ENCODE measurements around the gene PRLR. TPM values are rescaled to one million over a fixed set of nuclear protein-coding genes. Genes with fewer than 3 reads are reported as not detected.
A peak's percentile ranks its signal among the peaks of the same experiment; 100 is the strongest.

PRLR gene
- total and polyA plus RNA-seq, 10 of the 15 experiments (the other 5 are each of a cell fraction or from before 2014, with no cell fraction given), result 0.03 to 8.1 (median 0.20) TPM

DNA sequence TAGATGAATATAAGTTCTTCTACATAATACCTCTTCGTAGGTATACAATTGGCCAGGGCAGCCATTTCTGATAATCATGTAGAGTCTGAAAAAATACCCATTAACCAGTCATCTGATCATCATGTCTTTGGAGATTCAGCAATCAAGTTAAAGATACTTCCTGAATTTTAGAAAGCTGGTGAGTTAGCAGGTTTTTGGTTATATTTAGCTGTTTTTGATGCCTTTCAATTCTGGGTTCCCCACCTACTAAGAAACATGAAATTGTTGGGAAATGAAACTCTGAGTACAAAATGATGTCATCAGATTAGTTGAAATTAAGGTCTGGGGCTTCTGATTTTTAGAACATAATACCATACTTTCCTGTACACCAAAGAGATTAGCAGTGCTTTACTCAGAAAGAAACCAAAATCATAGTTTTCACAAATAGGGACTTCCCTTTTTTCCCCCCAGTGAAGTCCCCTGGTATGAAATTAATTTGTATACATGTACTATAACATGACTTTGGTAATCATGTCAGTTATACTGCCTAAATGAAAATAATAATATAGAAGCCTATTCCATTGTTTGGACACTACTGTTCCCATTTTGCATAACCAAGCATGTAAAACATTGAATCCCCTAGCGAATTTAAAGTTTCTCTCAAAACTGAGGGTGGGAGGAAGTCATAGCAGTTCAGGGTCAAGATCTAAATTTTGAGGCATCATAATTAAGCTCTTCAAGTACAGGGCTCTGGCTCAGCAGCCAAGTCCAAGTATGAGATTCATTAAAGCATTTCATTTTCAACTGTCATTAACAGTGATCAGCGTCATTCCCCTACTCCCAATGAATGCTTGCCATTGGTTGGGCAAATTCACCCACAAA, 17.9 kb downstream of the PRLR start (continued):
- TF ChIP-seq, protein P1, sequence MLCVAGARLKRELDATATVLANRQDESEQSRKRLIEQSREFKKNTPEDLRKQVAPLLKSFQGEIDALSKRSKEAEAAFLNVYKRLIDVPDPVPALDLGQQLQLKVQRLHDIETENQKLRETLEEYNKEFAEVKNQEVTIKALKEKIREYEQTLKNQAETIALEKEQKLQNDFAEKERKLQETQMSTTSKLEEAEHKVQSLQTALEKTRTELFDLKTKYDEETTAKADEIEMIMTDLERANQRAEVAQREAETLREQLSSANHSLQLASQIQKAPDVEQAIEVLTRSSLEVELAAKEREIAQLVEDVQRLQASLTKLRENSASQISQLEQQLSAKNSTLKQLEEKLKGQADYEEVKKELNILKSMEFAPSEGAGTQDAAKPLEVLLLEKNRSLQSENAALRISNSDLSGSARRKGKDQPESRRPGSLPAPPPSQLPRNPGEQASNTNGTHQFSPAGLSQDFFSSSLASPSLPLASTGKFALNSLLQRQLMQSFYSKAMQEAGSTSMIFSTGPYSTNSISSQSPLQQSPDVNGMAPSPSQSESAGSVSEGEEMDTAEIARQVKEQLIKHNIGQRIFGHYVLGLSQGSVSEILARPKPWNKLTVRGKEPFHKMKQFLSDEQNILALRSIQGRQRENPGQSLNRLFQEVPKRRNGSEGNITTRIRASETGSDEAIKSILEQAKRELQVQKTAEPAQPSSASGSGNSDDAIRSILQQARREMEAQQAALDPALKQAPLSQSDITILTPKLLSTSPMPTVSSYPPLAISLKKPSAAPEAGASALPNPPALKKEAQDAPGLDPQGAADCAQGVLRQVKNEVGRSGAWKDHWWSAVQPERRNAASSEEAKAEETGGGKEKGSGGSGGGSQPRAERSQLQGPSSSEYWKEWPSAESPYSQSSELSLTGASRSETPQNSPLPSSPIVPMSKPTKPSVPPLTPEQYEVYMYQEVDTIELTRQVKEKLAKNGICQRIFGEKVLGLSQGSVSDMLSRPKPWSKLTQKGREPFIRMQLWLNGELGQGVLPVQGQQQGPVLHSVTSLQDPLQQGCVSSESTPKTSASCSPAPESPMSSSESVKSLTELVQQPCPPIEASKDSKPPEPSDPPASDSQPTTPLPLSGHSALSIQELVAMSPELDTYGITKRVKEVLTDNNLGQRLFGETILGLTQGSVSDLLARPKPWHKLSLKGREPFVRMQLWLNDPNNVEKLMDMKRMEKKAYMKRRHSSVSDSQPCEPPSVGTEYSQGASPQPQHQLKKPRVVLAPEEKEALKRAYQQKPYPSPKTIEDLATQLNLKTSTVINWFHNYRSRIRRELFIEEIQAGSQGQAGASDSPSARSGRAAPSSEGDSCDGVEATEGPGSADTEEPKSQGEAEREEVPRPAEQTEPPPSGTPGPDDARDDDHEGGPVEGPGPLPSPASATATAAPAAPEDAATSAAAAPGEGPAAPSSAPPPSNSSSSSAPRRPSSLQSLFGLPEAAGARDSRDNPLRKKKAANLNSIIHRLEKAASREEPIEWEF (IDR thresholded peaks at IDR 0.05; ENCODE audit: insufficient replicate concordance, low read depth, low read length), result peak; percentile 31
- no peak for TF ChIP-seq POLR2AphosphoS2 (IDR thresholded peaks at IDR 0.05; ENCODE audit: low read depth, low read length)
- 0 out of 2 replicates have a peak, but pooled peaks have one; percentile 12 for TF ChIP-seq IRF4 (IDR thresholded peaks at IDR 0.05; ENCODE audit: low read depth, low read length)
- TF ChIP-seq NBN (IDR thresholded peaks at IDR 0.05), result 0 out of 2 replicates have a peak, but pooled peaks have one; percentile 40
- TF ChIP-seq, protein P2, sequence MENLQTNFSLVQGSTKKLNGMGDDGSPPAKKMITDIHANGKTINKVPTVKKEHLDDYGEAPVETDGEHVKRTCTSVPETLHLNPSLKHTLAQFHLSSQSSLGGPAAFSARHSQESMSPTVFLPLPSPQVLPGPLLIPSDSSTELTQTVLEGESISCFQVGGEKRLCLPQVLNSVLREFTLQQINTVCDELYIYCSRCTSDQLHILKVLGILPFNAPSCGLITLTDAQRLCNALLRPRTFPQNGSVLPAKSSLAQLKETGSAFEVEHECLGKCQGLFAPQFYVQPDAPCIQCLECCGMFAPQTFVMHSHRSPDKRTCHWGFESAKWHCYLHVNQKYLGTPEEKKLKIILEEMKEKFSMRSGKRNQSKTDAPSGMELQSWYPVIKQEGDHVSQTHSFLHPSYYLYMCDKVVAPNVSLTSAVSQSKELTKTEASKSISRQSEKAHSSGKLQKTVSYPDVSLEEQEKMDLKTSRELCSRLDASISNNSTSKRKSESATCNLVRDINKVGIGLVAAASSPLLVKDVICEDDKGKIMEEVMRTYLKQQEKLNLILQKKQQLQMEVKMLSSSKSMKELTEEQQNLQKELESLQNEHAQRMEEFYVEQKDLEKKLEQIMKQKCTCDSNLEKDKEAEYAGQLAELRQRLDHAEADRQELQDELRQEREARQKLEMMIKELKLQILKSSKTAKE (IDR thresholded peaks at IDR 0.05; ENCODE audit: low read depth, poor library complexity, severe bottlenecking), result peak; percentile 67
- TF ChIP-seq, protein P3, sequence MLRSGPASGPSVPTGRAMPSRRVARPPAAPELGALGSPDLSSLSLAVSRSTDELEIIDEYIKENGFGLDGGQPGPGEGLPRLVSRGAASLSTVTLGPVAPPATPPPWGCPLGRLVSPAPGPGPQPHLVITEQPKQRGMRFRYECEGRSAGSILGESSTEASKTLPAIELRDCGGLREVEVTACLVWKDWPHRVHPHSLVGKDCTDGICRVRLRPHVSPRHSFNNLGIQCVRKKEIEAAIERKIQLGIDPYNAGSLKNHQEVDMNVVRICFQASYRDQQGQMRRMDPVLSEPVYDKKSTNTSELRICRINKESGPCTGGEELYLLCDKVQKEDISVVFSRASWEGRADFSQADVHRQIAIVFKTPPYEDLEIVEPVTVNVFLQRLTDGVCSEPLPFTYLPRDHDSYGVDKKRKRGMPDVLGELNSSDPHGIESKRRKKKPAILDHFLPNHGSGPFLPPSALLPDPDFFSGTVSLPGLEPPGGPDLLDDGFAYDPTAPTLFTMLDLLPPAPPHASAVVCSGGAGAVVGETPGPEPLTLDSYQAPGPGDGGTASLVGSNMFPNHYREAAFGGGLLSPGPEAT (IDR thresholded peaks at IDR 0.05; ENCODE audit: low read depth), result peak; percentile 92
- peak; percentile 92 for TF ChIP-seq MTA2 (IDR thresholded peaks at IDR 0.05; ENCODE audit: low read depth)
- no peak for TF ChIP-seq WRNIP1 (IDR thresholded peaks at IDR 0.05; ENCODE audit: borderline replicate concordance, low read depth, low read length)
- TF ChIP-seq POU2F2 (IDR thresholded peaks at IDR 0.05; ENCODE audit: borderline replicate concordance, low read depth, low read length), result no peak
- TF ChIP-seq JUND (IDR thresholded peaks at IDR 0.05; ENCODE audit: low read depth, low read length), result peak; percentile 73
- no peak for TF ChIP-seq KDM1A (IDR thresholded peaks at IDR 0.05; ENCODE audit: borderline replicate concordance)
- TF ChIP-seq, protein P4, sequence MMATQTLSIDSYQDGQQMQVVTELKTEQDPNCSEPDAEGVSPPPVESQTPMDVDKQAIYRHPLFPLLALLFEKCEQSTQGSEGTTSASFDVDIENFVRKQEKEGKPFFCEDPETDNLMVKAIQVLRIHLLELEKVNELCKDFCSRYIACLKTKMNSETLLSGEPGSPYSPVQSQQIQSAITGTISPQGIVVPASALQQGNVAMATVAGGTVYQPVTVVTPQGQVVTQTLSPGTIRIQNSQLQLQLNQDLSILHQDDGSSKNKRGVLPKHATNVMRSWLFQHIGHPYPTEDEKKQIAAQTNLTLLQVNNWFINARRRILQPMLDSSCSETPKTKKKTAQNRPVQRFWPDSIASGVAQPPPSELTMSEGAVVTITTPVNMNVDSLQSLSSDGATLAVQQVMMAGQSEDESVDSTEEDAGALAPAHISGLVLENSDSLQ (IDR thresholded peaks at IDR 0.05), result 0 out of 2 replicates have a peak, but pooled peaks have one; percentile 9
- TF ChIP-seq, protein P5, sequence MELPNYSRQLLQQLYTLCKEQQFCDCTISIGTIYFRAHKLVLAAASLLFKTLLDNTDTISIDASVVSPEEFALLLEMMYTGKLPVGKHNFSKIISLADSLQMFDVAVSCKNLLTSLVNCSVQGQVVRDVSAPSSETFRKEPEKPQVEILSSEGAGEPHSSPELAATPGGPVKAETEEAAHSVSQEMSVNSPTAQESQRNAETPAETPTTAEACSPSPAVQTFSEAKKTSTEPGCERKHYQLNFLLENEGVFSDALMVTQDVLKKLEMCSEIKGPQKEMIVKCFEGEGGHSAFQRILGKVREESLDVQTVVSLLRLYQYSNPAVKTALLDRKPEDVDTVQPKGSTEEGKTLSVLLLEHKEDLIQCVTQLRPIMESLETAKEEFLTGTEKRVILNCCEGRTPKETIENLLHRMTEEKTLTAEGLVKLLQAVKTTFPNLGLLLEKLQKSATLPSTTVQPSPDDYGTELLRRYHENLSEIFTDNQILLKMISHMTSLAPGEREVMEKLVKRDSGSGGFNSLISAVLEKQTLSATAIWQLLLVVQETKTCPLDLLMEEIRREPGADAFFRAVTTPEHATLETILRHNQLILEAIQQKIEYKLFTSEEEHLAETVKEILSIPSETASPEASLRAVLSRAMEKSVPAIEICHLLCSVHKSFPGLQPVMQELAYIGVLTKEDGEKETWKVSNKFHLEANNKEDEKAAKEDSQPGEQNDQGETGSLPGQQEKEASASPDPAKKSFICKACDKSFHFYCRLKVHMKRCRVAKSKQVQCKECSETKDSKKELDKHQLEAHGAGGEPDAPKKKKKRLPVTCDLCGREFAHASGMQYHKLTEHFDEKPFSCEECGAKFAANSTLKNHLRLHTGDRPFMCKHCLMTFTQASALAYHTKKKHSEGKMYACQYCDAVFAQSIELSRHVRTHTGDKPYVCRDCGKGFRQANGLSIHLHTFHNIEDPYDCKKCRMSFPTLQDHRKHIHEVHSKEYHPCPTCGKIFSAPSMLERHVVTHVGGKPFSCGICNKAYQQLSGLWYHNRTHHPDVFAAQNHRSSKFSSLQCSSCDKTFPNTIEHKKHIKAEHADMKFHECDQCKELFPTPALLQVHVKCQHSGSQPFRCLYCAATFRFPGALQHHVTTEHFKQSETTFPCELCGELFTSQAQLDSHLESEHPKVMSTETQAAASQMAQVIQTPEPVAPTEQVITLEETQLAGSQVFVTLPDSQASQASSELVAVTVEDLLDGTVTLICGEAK (IDR thresholded peaks at IDR 0.05; ENCODE audit: borderline replicate concordance), result no peak
